MM.1S (cell line): ENCODE measurements around the gene LRRC71.

ENCODE experiments used
- DNase-seq: peaks from one replicate; pipeline ENCODE4 v3.0.0-alpha.2; 2015
- H2AFZ ChIP-seq: fragments of 300-600 bp; sonication (generic); 2 replicates; pipeline ENCODE4 v1.6.0; 2016; ENCODE audit warnings: antibody characterized with exemption, low read length
- H3F3A ChIP-seq: fragments of 300-600 bp; sonication (generic); 2 replicates; pipeline ENCODE4 v1.6.1; 2016; ENCODE audit warnings: mild to moderate bottlenecking, antibody characterized with exemption, low read length, moderate library complexity, mixed read lengths; ENCODE audit not compliant: insufficient read depth
- H3K27ac ChIP-seq: fragments of 300-600 bp; sonication (generic); 2 replicates; pipeline ENCODE4 v1.5.1; 2016; ENCODE audit warnings: mild to moderate bottlenecking, low read length
- H3K27me3 ChIP-seq: fragments of 300-600 bp; sonication (generic); replicated peaks from 2 replicates; pipeline ENCODE4 v1.6.0; 2016; ENCODE audit warnings: low read length; ENCODE audit not compliant: insufficient read depth
- H3K36me3 ChIP-seq: fragments of 300-600 bp; sonication (generic); replicated peaks from 2 replicates; pipeline ENCODE4 v1.6.1; 2016; ENCODE audit warnings: mild to moderate bottlenecking, low read length, mixed read lengths; ENCODE audit not compliant: insufficient read depth
- H3K4me1 ChIP-seq: fragments of 300-600 bp; sonication (generic); 2 replicates; pipeline ENCODE4 v1.6.1; 2016; ENCODE audit warnings: low read length, mixed read lengths
- H3K4me2 ChIP-seq: fragments of 300-600 bp; sonication (generic); 2 replicates; pipeline ENCODE4 v1.6.0; 2016; ENCODE audit warnings: low read depth, low read length
- H3K4me3 ChIP-seq: fragments of 300-600 bp; sonication (generic); 2 replicates; pipeline ENCODE4 v1.5.1; 2016; ENCODE audit warnings: low read length, mixed read lengths
- H3K79me2 ChIP-seq: fragments of 300-600 bp; sonication (generic); 2 replicates; pipeline ENCODE4 v1.6.1; 2016; ENCODE audit warnings: mixed run types, low read length, mixed read lengths
- H3K9ac ChIP-seq: fragments of 300-600 bp; sonication (generic); 2 replicates; pipeline ENCODE4 v1.6.1; 2016; ENCODE audit warnings: low read length, mixed read lengths
- H3K9me2 ChIP-seq: fragments of 300-600 bp; sonication (generic); replicated peaks from 2 replicates; pipeline ENCODE4 v1.6.1; 2016; ENCODE audit warnings: mild to moderate bottlenecking, low read length, mixed read lengths; ENCODE audit not compliant: insufficient read depth
- H3K9me3 ChIP-seq: fragments of 300-600 bp; sonication (generic); replicated peaks from 2 replicates; pipeline ENCODE4 v1.6.1; 2016; ENCODE audit warnings: mild to moderate bottlenecking, low read length, mixed read lengths; ENCODE audit not compliant: insufficient read depth
- H4K20me1 ChIP-seq: fragments of 300-600 bp; sonication (generic); 2 replicates; pipeline ENCODE4 v1.6.1; 2016; ENCODE audit warnings: mild to moderate bottlenecking, low read length, moderate library complexity, mixed read lengths; ENCODE audit not compliant: insufficient read depth
- CTCF ChIP-seq: fragments of 300-600 bp; sonication (generic); IDR thresholded peaks from 2 replicates; pipeline ENCODE4 v1.5.1; 2016; ENCODE audit warnings: antibody characterized with exemption, low read length, mixed read lengths
- EZH2 ChIP-seq: fragments of 300-600 bp; sonication (generic); optimal IDR thresholded peaks from 2 replicates; pipeline ENCODE3; 2017; ENCODE audit warnings: low read depth, mild to moderate bottlenecking, antibody characterized with exemption, low read length, mixed read lengths
- EZH2phosphoT487 ChIP-seq: fragments of 300-600 bp; sonication (generic); IDR thresholded peaks from 2 replicates; pipeline ENCODE4 v1.6.1; 2018; ENCODE audit warnings: antibody characterized with exemption, low read length

The LRRC71 gene

GRCh38 chr1:156933136-156933535 lies 12.7 kb downstream of the LRRC71 start:
- TF ChIP-seq EZH2 = no peak
- no peak for TF ChIP-seq CTCF
- peaks cover 28% of the 10 kb centered on the region for H3K27me3 ChIP-seq

GRCh38 chr1:156935505-156936128 lies 15.2 kb downstream of the LRRC71 start:
- DNase-seq = no peak
- Histone ChIP-seq H3K79me2 (no peaks in the 10 kb centered on the region), H3K4me3 (no peak overlapping the region), H3K4me2 (no peak overlapping the region), H3K4me1 (no peaks in the 10 kb centered on the region), H2AFZ (no peak overlapping the region), H3K9me2 (no peaks in the 10 kb centered on the region), H4K20me1 (no peaks in the 10 kb centered on the region), H3K36me3 (no peaks in the 10 kb centered on the region), H3K9ac (no peak overlapping the region), H3K27ac (no peak overlapping the region), H3K27me3 (peaks cover 7% of the 10 kb centered on the region; the same call in 1 of the 2 replicates), H3F3A (no peaks in the 10 kb centered on the region), H3K9me3 (no peaks in the 10 kb centered on the region)
- TF ChIP-seq CTCF (no peak), EZH2 (no peak), EZH2phosphoT487 (no peak)

More at GRCh38 chr1:156933136-156933535, 12.7 kb downstream of the LRRC71 start:
- Histone ChIP-seq H3K27ac (no peak overlapping the region), H3K4me1 (no peaks in the 10 kb centered on the region), H2AFZ (no peak overlapping the region), H4K20me1 (no peaks in the 10 kb centered on the region), H3K9me2 (no peaks in the 10 kb centered on the region), H3K79me2 (no peaks in the 10 kb centered on the region), H3K4me3 (no peak overlapping the region), H3K9me3 (no peaks in the 10 kb centered on the region), H3K9ac (no peak overlapping the region), H3K36me3 (no peaks in the 10 kb centered on the region), H3F3A (no peaks in the 10 kb centered on the region), H3K4me2 (no peak overlapping the region)
- no peak for DNase-seq

GRCh38 chr1:156936191-156936590 lies 15.8 kb downstream of the LRRC71 start:
- no peak for DNase-seq
- no peaks in the 10 kb centered on the region for H3K4me1 ChIP-seq
- H3K9ac ChIP-seq = no peak overlapping the region
- H2AFZ ChIP-seq = no peak overlapping the region
- no peaks in the 10 kb centered on the region for H3K9me2 ChIP-seq
- H3K4me3 ChIP-seq = no peak overlapping the region
- H3F3A ChIP-seq = no peaks in the 10 kb centered on the region
- TF ChIP-seq EZH2 = no peak
- no peak for TF ChIP-seq CTCF
- TF ChIP-seq EZH2phosphoT487 = no peak
- no peaks in the 10 kb centered on the region for H3K36me3 ChIP-seq
- H3K9me3 ChIP-seq = no peaks in the 10 kb centered on the region
- H3K4me2 ChIP-seq = no peak overlapping the region
- H3K79me2 ChIP-seq = no peaks in the 10 kb centered on the region
- no peak overlapping the region for H3K27ac ChIP-seq
- H4K20me1 ChIP-seq = no peaks in the 10 kb centered on the region
- H3K27me3 ChIP-seq = 0 out of 2 replicates have a peak, but pooled peaks cover under 1% of the 10 kb centered on the region
